ENCODE results near the gene TECRL. TPM values are rescaled to one million over a fixed set of nuclear protein-coding genes. Genes with fewer than 3 reads are reported as not detected.

The TECRL gene
- total and polyA plus RNA-seq, 4 donors, result 0.02 to 0.23 TPM; not detected in 2

DNA sequence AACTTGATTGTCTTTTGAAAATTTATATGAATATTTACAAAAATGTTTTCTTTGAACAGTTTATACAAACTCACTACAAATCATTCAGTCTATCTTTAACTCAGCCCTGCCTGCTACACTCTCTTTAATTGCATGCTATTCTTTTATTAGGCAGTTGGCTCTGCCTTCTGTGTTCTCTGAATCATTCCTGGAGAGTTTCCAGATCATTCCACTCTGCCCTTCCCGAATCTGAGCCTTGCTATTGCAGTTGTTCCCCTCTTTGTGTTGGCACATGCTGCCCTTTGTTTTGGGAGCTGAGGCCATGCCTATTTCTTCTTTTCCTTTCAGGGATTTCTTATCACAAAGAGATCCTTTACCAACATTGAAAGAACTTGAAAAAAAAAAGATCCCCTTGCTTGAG lies 8.7 kb upstream of the TECRL start:
- Histone ChIP-seq H3K27me3 (ENCODE audit: control insufficient read depth in 3 of 3, insufficient read depth in 3 of 3, low read length in 2 of 3) (no peaks in the 10 kb centered on the region), H3K9ac (ENCODE audit: insufficient read depth in 1 of 2, low read length in 2 of 2) (no peak overlapping the region), H3K36me3 (ENCODE audit: control insufficient read depth in 4 of 4, insufficient read depth in 4 of 4, low read length in 4 of 4) (no peaks in the 10 kb centered on the region), H3K4me3 (no peak overlapping the region), H3K4me1 (ENCODE audit: control insufficient read depth in 5 of 5, insufficient read depth in 5 of 5, low read length in 5 of 5) (peaks cover 0 to 6% (median 0%) of the 10 kb centered on the region in 5 donors), H3K9me3 (ENCODE audit: control insufficient read depth in 4 of 4, insufficient read depth in 3 of 4, low read length in 3 of 4) (no peaks in the 10 kb centered on the region), H3K27ac (ENCODE audit: low read depth in 1 of 2, low read length in 1 of 2) (no peak overlapping the region)
- ATAC-seq (ENCODE audit: insufficient read depth, low FRiP score), result no peak
- DNase-seq, result peak in 2 of 3 donors; percentile 14 to 25
- TF ChIP-seq, protein P1, sequence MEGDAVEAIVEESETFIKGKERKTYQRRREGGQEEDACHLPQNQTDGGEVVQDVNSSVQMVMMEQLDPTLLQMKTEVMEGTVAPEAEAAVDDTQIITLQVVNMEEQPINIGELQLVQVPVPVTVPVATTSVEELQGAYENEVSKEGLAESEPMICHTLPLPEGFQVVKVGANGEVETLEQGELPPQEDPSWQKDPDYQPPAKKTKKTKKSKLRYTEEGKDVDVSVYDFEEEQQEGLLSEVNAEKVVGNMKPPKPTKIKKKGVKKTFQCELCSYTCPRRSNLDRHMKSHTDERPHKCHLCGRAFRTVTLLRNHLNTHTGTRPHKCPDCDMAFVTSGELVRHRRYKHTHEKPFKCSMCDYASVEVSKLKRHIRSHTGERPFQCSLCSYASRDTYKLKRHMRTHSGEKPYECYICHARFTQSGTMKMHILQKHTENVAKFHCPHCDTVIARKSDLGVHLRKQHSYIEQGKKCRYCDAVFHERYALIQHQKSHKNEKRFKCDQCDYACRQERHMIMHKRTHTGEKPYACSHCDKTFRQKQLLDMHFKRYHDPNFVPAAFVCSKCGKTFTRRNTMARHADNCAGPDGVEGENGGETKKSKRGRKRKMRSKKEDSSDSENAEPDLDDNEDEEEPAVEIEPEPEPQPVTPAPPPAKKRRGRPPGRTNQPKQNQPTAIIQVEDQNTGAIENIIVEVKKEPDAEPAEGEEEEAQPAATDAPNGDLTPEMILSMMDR (IDR thresholded peaks at IDR 0.05; ENCODE audit: control extremely low read depth, extremely low read depth), result no peak
- WGBS, 2 donors, result 20 to 38% methylated on average over 1 of the region's 1 CpG

DNA sequence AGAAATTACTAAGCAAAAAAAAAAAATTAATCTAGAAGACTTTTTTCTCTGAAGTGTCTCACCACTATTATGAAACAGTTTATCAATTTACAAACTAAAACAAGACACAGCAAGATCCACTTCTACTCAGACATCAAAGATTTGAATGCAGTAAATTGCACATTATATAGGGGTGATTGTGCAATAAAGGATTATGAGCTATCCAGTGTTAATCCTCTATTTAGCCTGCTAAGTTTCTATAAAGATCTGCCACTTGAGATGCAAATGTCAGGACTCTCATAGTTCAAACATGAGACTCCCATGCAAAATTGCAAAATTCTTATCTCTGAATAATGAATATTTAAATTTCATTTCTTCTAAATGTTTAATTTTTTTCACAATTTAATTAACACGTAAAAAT lies 2.2 kb downstream of the TECRL start:
- Histone ChIP-seq H3K4me3 (no peak overlapping the region), H3K27ac (ENCODE audit: low read depth in 1 of 2, low read length in 1 of 2) (no peak overlapping the region), H3K36me3 (ENCODE audit: control insufficient read depth in 4 of 4, insufficient read depth in 4 of 4, low read length in 4 of 4) (no peaks in the 10 kb centered on the region), H3K9me3 (ENCODE audit: control insufficient read depth in 4 of 4, insufficient read depth in 3 of 4, low read length in 3 of 4) (no peaks in the 10 kb centered on the region), H3K9ac (ENCODE audit: insufficient read depth in 1 of 2, low read length in 2 of 2) (no peak overlapping the region), H3K4me1 (ENCODE audit: control insufficient read depth in 5 of 5, insufficient read depth in 5 of 5, low read length in 5 of 5) (no peaks in the 10 kb centered on the region), H3K27me3 (ENCODE audit: control insufficient read depth in 3 of 3, insufficient read depth in 3 of 3, low read length in 2 of 3) (no peaks in the 10 kb centered on the region)
- DNase-seq (peak in 1 of 3 donors; percentile 9), ATAC-seq (ENCODE audit: insufficient read depth, low FRiP score) (no peak)
- TF ChIP-seq, protein P1 (IDR thresholded peaks at IDR 0.05; ENCODE audit: control extremely low read depth, extremely low read depth), result no peak
- WGBS, 2 donors, result 75 to 85% methylated on average over 1 of the region's 1 CpG

DNA sequence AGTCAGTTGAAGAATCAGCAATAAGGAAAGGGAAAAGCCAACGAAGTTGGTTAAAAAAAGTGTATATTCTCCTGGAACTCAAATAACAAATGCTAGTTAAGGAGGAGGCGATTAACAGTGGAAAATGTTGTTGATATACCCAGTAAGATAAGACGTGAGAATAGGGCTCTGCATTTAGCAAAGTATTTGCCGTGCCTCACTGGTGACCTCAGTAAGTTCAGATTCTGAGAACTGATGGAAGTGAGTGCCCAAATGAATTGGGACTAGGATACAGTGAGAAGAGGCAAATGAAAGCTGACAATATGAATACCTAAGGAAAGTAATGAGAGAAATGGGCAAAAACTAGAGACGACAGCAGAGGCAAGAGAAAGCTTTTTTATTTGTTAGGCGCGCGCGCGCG lies 3.5 kb downstream of the TECRL start:
- Histone ChIP-seq H3K36me3 (ENCODE audit: control insufficient read depth in 4 of 4, insufficient read depth in 4 of 4, low read length in 4 of 4) (no peaks in the 10 kb centered on the region), H3K27me3 (ENCODE audit: control insufficient read depth in 3 of 3, insufficient read depth in 3 of 3, low read length in 2 of 3) (no peaks in the 10 kb centered on the region), H3K27ac (ENCODE audit: low read depth in 1 of 2, low read length in 1 of 2) (peak overlapping the region in 1 of 2 donors; percentile 67), H3K4me1 (ENCODE audit: control insufficient read depth in 5 of 5, insufficient read depth in 5 of 5, low read length in 5 of 5) (no peaks in the 10 kb centered on the region), H3K9me3 (ENCODE audit: control insufficient read depth in 4 of 4, insufficient read depth in 3 of 4, low read length in 3 of 4) (no peaks in the 10 kb centered on the region), H3K4me3 (no peak overlapping the region), H3K9ac (ENCODE audit: insufficient read depth in 1 of 2, low read length in 2 of 2) (no peak overlapping the region)
- no peak for DNase-seq
- no peak for ATAC-seq (ENCODE audit: insufficient read depth, low FRiP score)
- 70 to 76% methylated on average over 11 of the region's 11 CpGs for WGBS, 2 donors
- TF ChIP-seq, protein P1 (IDR thresholded peaks at IDR 0.05; ENCODE audit: control extremely low read depth, extremely low read depth), result no peak

DNA sequence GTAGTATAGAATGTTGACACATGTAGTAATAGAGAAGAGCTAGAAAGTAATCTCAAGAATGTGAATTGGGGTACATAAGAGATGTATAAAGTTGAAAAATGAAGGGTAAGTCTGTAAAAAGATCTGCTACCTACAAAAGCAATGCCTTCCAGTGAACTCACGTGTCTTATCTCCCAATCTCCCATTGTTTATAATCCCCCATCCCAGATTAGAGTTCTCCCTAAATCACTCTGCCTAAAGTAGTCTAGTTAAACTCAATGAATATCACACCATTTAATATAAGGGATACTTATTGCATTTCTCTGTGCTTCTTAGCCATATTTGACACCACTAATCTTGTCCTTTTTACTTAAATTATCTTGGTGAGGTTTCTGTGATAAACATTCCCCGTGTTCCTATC lies 6.6 kb downstream of the TECRL start:
- no peaks in the 10 kb centered on the region for H3K36me3 ChIP-seq (ENCODE audit: control insufficient read depth in 4 of 4, insufficient read depth in 4 of 4, low read length in 4 of 4)
- no peak for DNase-seq
- H3K27me3 ChIP-seq (ENCODE audit: control insufficient read depth in 3 of 3, insufficient read depth in 3 of 3, low read length in 2 of 3), result no peaks in the 10 kb centered on the region
- H3K4me1 ChIP-seq (ENCODE audit: control insufficient read depth in 5 of 5, insufficient read depth in 5 of 5, low read length in 5 of 5), result no peaks in the 10 kb centered on the region
- H3K9me3 ChIP-seq (ENCODE audit: control insufficient read depth in 4 of 4, insufficient read depth in 3 of 4, low read length in 3 of 4), result peaks cover 0 to 4% (median 0%) of the 10 kb centered on the region in 4 donors
- no peak overlapping the region for H3K4me3 ChIP-seq
- no peak overlapping the region for H3K9ac ChIP-seq (ENCODE audit: insufficient read depth in 1 of 2, low read length in 2 of 2)
- 33 to 38% methylated on average over 2 of the region's 2 CpGs for WGBS, 2 donors
- TF ChIP-seq, protein P1 (IDR thresholded peaks at IDR 0.05; ENCODE audit: control extremely low read depth, extremely low read depth), result no peak
- H3K27ac ChIP-seq (ENCODE audit: low read depth in 1 of 2, low read length in 1 of 2), result peak overlapping the region in 1 of 2 donors; percentile 68
- no peak for ATAC-seq (ENCODE audit: insufficient read depth, low FRiP score)
